ENCODE data around the gene DNER. TPM values are rescaled to one million over a fixed set of nuclear protein-coding genes. Genes with fewer than 3 reads are reported as not detected.

Gene DNER
- total and polyA plus RNA-seq, 2 of the 13 experiments (the other 11 are each of a cell fraction or from before 2014, with no cell fraction given), result not detected

GRCh38 chr2:229344955-229345354 lies 369.4 kb downstream of the DNER start:
- no peaks in the 10 kb centered on the region for H3K36me3 ChIP-seq (replicated peaks in 1 of 2; ENCODE audit: control insufficient read depth in 1 of 2, insufficient read depth in 2 of 2, low read length in 2 of 2)
- no peak overlapping the region for H2AFZ ChIP-seq (ENCODE audit: low read length)
- no peaks in the 10 kb centered on the region for H3K4me1 ChIP-seq (ENCODE audit: insufficient read depth, low read length)
- no peak overlapping the region for H3K9ac ChIP-seq (ENCODE audit: insufficient read depth, low read depth, low read length)
- WGBS (ENCODE audit: low lambda C conversion rate), result 24% methylated on average over 4 of the region's 4 CpGs
- FAIRE-seq (no peak), DNase-seq (ENCODE audit: low spot score) (no peak), ATAC-seq (no peak)
- in situ Hi-C loops (cut with HindIII; ENCODE audit: extremely low pct_ligation_motif_present, low pct_unique_long_range_greater_than_20kb) (loop anchor here (10.0 kb wide), 1 partner anchor 240 kb away; no protein-coding TSS in a partner anchor), intact Hi-C loops (cut with micrococcal nuclease; ENCODE audit: unreplicated experiment) (no loop called here)
- ChIA-PET POLR2A (no interaction called here), CTCF (ENCODE audit: low intra/inter-chr PET ratio, low total read pairs) (no interaction called here)
- no peak overlapping the region for H3K4me3 ChIP-seq (replicated peaks in 1 of 3; ENCODE audit: insufficient read depth in 1 of 3, low read depth in 2 of 3, low read length in 3 of 3)
- no TSS peak for BruUV-seq (replicated peaks)
- no peaks in the 10 kb centered on the region for H4K20me1 ChIP-seq (ENCODE audit: insufficient read depth, low read length)
- TF ChIP-seq CEBPB (IDR thresholded peaks at IDR 0.05; ENCODE audit: borderline replicate concordance, low read depth, low read length) (no peak), RAD51 (IDR thresholded peaks at IDR 0.05; ENCODE audit: borderline replicate concordance) (no peak), TRIM22 (IDR thresholded peaks at IDR 0.05) (no peak), ZBED4 (CRISPR knock-in tag; IDR thresholded peaks at IDR 0.05; ENCODE audit: borderline replicate concordance) (no peak)
- TF ChIP-seq, protein P1, sequence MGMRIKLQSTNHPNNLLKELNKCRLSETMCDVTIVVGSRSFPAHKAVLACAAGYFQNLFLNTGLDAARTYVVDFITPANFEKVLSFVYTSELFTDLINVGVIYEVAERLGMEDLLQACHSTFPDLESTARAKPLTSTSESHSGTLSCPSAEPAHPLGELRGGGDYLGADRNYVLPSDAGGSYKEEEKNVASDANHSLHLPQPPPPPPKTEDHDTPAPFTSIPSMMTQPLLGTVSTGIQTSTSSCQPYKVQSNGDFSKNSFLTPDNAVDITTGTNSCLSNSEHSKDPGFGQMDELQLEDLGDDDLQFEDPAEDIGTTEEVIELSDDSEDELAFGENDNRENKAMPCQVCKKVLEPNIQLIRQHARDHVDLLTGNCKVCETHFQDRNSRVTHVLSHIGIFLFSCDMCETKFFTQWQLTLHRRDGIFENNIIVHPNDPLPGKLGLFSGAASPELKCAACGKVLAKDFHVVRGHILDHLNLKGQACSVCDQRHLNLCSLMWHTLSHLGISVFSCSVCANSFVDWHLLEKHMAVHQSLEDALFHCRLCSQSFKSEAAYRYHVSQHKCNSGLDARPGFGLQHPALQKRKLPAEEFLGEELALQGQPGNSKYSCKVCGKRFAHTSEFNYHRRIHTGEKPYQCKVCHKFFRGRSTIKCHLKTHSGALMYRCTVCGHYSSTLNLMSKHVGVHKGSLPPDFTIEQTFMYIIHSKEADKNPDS (CRISPR knock-in tag; IDR thresholded peaks at IDR 0.05), result no peak
- no peak overlapping the region for H3K27ac ChIP-seq (ENCODE audit: extremely low read length, insufficient read depth, low read length)
- no peak overlapping the region for H3K4me2 ChIP-seq (ENCODE audit: low read depth, low read length)
- no peaks in the 10 kb centered on the region for H3K27me3 ChIP-seq (ENCODE audit: control insufficient read depth in 1 of 2, insufficient read depth in 2 of 2, low read length in 2 of 2)
- H3K9me3 ChIP-seq (ENCODE audit: low read length), result peaks cover 14% of the 10 kb centered on the region; the same call in 1 of the 2 replicates
- H3K79me2 ChIP-seq (ENCODE audit: insufficient read depth, low read length), result no peaks in the 10 kb centered on the region

Measured in HepG2 (cell line).